ENCODE data around the gene TCHHL1. TPM values are rescaled to one million over a fixed set of nuclear protein-coding genes. Genes with fewer than 3 reads are reported as not detected.

Gene TCHHL1
- total RNA-seq, 1 experiment from 2014 or later: not detected

DNA sequence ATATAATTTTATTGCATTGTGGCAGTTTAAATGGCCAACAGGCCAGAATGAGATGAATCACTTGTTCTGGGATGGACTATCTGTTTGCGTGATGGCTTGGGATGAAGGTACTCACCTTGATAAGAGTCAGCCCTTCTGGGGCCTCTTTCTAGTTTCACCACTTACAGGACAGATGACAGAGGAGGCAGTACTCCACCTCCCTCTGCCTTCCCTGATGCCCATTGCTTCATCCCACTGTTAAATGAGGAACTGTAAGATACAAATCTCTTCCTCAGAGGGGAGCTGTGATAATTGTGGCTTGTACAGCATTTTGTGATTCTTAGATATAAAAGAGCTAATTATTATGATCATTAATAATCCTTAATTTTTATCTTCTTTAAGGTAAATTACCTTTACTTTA is 30.1 kb upstream of the TCHHL1 start:
- H3K79me2 ChIP-seq (ENCODE audit: insufficient read depth, low read length): no peaks in the 10 kb centered on the region
- Mint-ChIP-seq H3K36me3 (ENCODE audit: insufficient read depth in 1 of 3, low read depth in 3 of 3) (peaks cover 0 to 15% (median 0%) of the 10 kb centered on the region in 3 experiments; a peak in 2 of 7 replicates), H3K4me1 (no peaks in the 10 kb centered on the region), H3K4me3 (no peak overlapping the region), H3K27me3 (ENCODE audit: low read depth) (peaks cover 4% of the 10 kb centered on the region; the same call in 1 of the 2 replicates), H3K9me3 (peaks cover 30 to 77% of the 10 kb centered on the region in 2 experiments), H3K27ac (no peak overlapping the region)
- no peak overlapping the region for H3K18ac ChIP-seq (ENCODE audit: insufficient read length, low read depth, low read length)
- H3K79me1 ChIP-seq (ENCODE audit: insufficient read depth, low read depth, low read length, poor library complexity, severe bottlenecking): no peaks in the 10 kb centered on the region
- H2BK5ac ChIP-seq (ENCODE audit: insufficient read length, low read length): no peak overlapping the region
- H2AK5ac ChIP-seq (ENCODE audit: insufficient read length, low read length): no peak overlapping the region
- H4K91ac ChIP-seq (ENCODE audit: insufficient read length, low read depth, low read length): no peak overlapping the region
- H3K27ac ChIP-seq (ENCODE audit: insufficient read length, low read depth, low read length): no peak overlapping the region
- no peaks in the 10 kb centered on the region for H4K20me1 ChIP-seq (ENCODE audit: control insufficient read depth, insufficient read depth, insufficient read length)
- no peak overlapping the region for H3K14ac ChIP-seq (ENCODE audit: insufficient read depth, low read length)
- H3T11ph ChIP-seq (ENCODE audit: low read length): no peak overlapping the region
- H3K23me2 ChIP-seq (ENCODE audit: insufficient read length, low read depth, low read length, poor library complexity, severe bottlenecking): no peaks in the 10 kb centered on the region
- H2BK12ac ChIP-seq (ENCODE audit: insufficient read length, low read depth, low read length): no peak overlapping the region
- TF ChIP-seq, protein P1, sequence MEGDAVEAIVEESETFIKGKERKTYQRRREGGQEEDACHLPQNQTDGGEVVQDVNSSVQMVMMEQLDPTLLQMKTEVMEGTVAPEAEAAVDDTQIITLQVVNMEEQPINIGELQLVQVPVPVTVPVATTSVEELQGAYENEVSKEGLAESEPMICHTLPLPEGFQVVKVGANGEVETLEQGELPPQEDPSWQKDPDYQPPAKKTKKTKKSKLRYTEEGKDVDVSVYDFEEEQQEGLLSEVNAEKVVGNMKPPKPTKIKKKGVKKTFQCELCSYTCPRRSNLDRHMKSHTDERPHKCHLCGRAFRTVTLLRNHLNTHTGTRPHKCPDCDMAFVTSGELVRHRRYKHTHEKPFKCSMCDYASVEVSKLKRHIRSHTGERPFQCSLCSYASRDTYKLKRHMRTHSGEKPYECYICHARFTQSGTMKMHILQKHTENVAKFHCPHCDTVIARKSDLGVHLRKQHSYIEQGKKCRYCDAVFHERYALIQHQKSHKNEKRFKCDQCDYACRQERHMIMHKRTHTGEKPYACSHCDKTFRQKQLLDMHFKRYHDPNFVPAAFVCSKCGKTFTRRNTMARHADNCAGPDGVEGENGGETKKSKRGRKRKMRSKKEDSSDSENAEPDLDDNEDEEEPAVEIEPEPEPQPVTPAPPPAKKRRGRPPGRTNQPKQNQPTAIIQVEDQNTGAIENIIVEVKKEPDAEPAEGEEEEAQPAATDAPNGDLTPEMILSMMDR (conservative IDR thresholded peaks at IDR 0.05): no peak
- H3K23ac ChIP-seq (ENCODE audit: insufficient read length, low read depth, low read length): no peak overlapping the region
- DNase-seq: no peak
- no peaks in the 10 kb centered on the region; the same call in 1 of the 2 replicates for H3K27me3 ChIP-seq (ENCODE audit: insufficient read depth, low read length)
- no peak overlapping the region for H2BK20ac ChIP-seq (ENCODE audit: low read depth, low read length, poor library complexity, severe bottlenecking)
- no peak overlapping the region for H2BK15ac ChIP-seq (ENCODE audit: low read depth, low read length)
- H4K5ac ChIP-seq (ENCODE audit: insufficient read length, low read depth, low read length): no peak overlapping the region
- H3K4me1 ChIP-seq (ENCODE audit: insufficient read depth, low read length): no peaks in the 10 kb centered on the region
- no peak overlapping the region for H4K8ac ChIP-seq (replicated peaks; ENCODE audit: insufficient read length, low read depth, low read length)
- no peak overlapping the region for H3K9ac ChIP-seq (ENCODE audit: extremely low read depth, insufficient read length, low read length)
- H3K4me2 ChIP-seq (ENCODE audit: insufficient read depth, insufficient read length, low read length): no peak overlapping the region
- H3K56ac ChIP-seq (ENCODE audit: insufficient read length, low read depth, low read length): no peak overlapping the region
- H2AFZ ChIP-seq (ENCODE audit: low read length): no peak overlapping the region
- no CpG with 5 or more reads among the region's 1 CpG for WGBS (ENCODE audit: extremely low coverage, insufficient read length, low lambda C conversion rate)
- no peak overlapping the region for H2BK120ac ChIP-seq (ENCODE audit: low read depth, low read length, poor library complexity, severe bottlenecking)
- peaks cover 30% of the 10 kb centered on the region for H3K9me3 ChIP-seq (ENCODE audit: control insufficient read depth, low read depth, low read length)
- no peak overlapping the region for H3K4ac ChIP-seq (ENCODE audit: low read depth, low read length)
